Measurements from ENCODE around the gene WFDC8.
"Not testable (repeated sequence)": the region's sequence is repeated elsewhere in the genome, so short reads cannot be mapped to it uniquely, and the experiment has no call there.

The WFDC8 gene

GRCh38 chr20:45579184-45579583 lies at the start of gene WFDC8:
WFDC8 (minus strand) TSS chr20:45579284; CDS start chr20:45579247, 37 bp downstream.
- DNase-seq (ENCODE audit: low spot score): no peak

DNA sequence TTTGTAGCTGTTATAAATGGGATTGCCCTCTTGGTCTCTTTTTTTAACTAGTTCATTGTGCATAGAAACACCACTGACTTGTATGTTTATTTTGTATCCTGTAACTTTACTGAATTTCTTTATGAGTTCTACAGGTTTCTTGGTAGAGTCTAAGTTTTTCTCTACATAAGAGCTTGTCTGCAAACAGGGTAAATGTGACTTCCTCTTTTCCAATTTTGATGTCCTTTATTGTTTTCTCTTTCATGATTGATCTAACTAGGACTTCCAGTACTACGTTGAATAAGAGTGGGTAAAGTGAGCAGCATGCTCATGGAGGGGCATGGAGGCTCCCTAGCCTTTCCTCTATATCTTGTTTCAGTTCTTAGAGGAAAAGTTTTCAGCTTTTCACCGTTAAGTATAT lies 47.5 kb upstream of the WFDC8 start:
- DNase-seq (ENCODE audit: low spot score): no peak

DNA sequence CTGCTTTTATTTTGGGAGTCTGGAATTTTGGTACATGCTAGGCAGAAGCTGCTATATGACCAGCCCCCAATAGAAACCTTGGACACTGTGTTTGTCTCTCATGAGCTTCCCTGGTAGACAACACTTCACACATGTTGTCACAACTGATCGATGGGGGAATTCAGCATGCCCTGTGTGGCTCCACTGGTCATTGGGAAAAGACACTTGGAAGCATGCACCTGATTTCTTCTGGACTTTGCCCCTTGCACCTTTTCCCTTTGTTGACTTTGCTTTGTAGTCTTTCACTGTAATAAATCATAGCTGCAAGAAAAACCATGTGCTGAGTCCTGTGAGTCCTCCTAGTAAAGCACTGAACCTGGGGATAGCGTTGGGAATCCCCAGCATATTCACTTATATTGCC lies 42.5 kb upstream of the WFDC8 start:
- DNase-seq (ENCODE audit: low spot score): no peak

DNA sequence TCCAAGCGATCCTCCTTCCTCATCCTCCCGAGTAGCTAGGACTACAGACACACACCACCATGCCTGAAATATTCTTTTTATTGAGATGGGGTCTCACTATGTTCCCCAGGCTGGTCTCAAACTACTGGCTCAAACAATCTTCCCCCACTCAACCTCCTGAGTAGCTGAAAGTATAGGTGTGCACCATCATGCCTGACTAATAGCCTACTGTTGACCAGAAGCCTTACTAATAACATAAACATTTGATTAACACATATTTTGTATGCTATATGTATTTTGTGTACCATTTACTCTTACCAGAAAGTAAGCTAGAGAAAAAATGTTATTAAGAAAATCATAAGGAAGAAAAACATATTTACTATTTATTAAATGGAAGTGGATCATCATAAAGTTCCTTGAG lies 38.5 kb upstream of the WFDC8 start:
- DNase-seq (ENCODE audit: low spot score): no peak

GRCh38 chr20:45612314-45612713 lies 33.2 kb upstream of the WFDC8 start:
- no peak for DNase-seq (ENCODE audit: low spot score)

GRCh38 chr20:45611054-45611453 lies 32.0 kb upstream of the WFDC8 start:
- DNase-seq (ENCODE audit: low spot score): peak; percentile 22

GRCh38 chr20:45607810-45608209 lies 28.7 kb upstream of the WFDC8 start:
- no peak for DNase-seq (ENCODE audit: low spot score)

DNA sequence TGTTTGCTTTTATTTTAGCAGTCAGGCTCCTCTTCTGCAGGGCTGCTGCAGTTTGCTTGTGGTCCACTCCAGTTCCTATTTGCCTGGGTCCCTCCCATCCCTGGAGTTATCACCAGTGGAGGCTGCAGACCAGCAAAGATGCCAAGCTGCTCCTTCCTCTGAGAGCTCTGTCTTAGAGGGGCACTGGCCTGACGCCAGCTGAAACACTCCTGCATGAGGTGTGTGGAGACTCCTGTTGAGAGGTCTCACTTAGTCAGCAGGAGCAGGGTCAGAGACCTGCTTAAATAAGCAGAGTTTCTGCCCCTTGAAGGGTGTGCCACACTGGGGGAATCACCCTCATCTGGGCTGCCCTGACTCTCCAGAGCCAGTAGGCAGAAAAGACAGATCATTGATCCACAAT lies 16.2 kb upstream of the WFDC8 start:
- DNase-seq (ENCODE audit: low spot score): no peak

GRCh38 chr20:45593498-45593897 lies 14.4 kb upstream of the WFDC8 start:
- no peak for DNase-seq (ENCODE audit: low spot score)

GRCh38 chr20:45592574-45593189 lies 13.6 kb upstream of the WFDC8 start:
- DNase-seq (ENCODE audit: low spot score): no peak

GRCh38 chr20:45589725-45590124 lies 10.6 kb upstream of the WFDC8 start:
- no peak for DNase-seq (ENCODE audit: low spot score)

DNA sequence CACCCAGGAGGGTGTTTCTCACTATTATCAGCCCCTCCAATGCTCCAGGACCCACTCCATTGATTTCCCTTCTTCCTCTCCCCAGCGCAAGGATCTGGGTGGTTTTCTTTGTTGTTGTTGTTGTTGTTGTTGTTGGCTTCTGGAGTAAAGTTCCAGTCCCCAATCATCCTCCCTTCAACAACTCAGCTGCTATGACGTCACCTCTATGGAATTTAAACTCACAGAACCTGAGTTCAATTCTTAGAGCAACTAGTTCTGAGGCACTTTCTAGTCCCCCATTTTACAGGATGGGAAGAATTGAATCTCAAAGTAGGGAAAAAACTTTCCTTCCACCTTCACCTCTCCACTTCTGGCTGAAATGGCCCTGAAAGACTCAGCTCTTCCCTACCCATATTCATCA lies 9.7 kb upstream of the WFDC8 start:
- no peak for DNase-seq (ENCODE audit: low spot score)

GRCh38 chr20:45585986-45586385 lies 6.9 kb upstream of the WFDC8 start:
- DNase-seq (ENCODE audit: low spot score): not testable (repeated sequence)

GRCh38 chr20:45584294-45584693 lies 5.2 kb upstream of the WFDC8 start:
- DNase-seq (ENCODE audit: low spot score): not testable (repeated sequence)

- no peak for DNase-seq (ENCODE audit: low spot score)
These were observed 4.4 kb upstream of the WFDC8 start for GRCh38 chr20:45583502-45583901.

- DNase-seq (ENCODE audit: low spot score): no peak
These were observed 2.6 kb upstream of the WFDC8 start for GRCh38 chr20:45581702-45582101.

DNA sequence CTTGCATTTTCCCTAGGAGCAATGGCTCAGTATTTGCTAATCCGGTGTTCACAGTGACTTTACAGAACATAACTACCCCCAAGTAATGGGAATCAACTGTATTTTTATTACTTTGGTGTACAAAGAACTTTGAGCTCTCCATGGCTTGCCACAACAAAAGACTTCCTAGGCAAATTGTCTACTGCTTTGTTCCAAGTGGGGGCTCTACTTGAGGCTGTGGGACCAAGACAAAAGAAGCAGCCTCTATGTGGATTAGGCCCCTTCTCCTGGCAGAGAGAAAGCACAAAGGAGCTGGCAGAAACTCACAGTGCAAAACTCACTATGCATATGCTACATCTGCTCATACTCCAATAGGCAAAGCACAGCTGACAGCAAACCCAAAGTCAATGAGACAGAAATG lies 853 bp downstream of the WFDC8 start:
- no peak for DNase-seq (ENCODE audit: low spot score)

GRCh38 chr20:45576995-45577394 lies 2.1 kb downstream of the WFDC8 start:
- DNase-seq (ENCODE audit: low spot score): no peak

GRCh38 chr20:45575931-45576330 lies 3.2 kb downstream of the WFDC8 start:
- no peak for DNase-seq (ENCODE audit: low spot score)

GRCh38 chr20:45569650-45570049 lies 9.4 kb downstream of the WFDC8 start:
- not testable (repeated sequence) for DNase-seq (ENCODE audit: low spot score)

DNA sequence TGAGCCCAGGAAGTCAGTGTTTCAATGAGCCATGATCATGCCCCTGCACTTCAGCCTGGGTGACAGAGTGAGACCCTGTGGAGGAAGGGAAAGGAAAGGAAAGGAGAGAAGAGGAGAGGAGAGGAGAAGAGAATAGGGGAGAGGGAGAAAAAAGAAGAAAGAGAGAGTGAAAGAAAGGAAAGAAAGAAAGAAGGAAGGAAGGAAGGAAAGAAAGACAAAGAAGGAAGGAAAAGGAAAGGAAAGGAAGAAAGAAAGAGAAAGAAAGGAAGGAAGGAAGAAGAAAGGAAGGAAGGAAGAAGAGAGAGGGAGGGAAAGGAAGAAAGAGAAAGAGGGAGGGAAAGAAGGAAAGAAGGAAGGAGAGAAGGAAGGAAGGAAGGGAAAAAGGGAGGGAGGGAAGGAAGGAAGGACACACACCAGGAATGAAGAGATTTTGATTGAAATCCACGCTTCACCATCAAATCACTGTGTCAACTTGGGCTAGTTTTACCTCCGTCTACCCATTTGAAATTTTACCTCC lies 14.3 kb downstream of the WFDC8 start:
- no peak for DNase-seq (ENCODE audit: low spot score)

DNA sequence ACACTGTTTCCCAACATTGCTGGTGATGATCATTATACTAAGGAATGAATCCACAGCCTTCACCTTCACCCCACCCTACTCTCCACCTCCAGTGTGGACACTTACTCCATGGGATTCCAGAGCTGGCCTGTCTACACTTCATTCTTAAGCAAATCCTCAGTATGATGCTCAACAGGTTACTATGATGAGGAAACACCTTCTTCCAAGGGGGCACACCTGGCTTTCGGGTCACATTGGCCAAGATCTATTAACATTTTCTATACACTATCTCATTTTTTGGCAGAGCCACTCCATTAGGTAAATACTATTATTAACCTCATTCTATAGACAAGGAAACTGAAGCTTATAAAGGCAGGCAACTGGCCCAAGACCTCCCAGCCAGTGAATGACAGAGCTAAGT lies 23.9 kb downstream of the WFDC8 start:
- no peak for DNase-seq (ENCODE audit: low spot score)

- DNase-seq (ENCODE audit: low spot score): no peak
These were observed 26.6 kb downstream of the WFDC8 start for GRCh38 chr20:45552456-45552855.

GRCh38 chr20:45550765-45551164 lies 28.3 kb downstream of the WFDC8 start:
- no peak for DNase-seq (ENCODE audit: low spot score)

All from AG08396 (cell line).